Panc1 (cell line): Measurements from ENCODE around the gene MAGOH. TPM values are rescaled to one million over a fixed set of nuclear protein-coding genes. Genes with fewer than 3 reads are reported as not detected.

Experiments
- ATAC-seq: fragments of 200-7000 bp; cut with Tn5 transposase; 2 replicates; pipeline ENCODE4 v1.9.1; 2020; ENCODE audit warnings: mild to moderate bottlenecking, moderate library complexity
- BruUV-seq: library from RNA; stranded (reverse); fragments of 400-500 nt; replicated peaks from 2 replicates; lab custom pipeline; 2021; lab: Mats Ljungman, UMichigan
- CTCF ChIA-PET: fragments of 300-600 bp; sonication (Branson Sonifier 250); formaldehyde crosslinking; loops from one replicate; lab custom pipeline; 2022; ENCODE audit warnings: antibody characterized with exemption; lab: Charles Lee
- POLR2A ChIA-PET: fragments of 300-600 bp; sonication (Branson Sonifier 250); formaldehyde crosslinking; loops from one replicate; lab custom pipeline; 2022; ENCODE audit warnings: antibody characterized with exemption; lab: Charles Lee
- DNase-seq: peaks from one replicate; pipeline ENCODE4 v3.0.0-alpha.2; 2010; ENCODE audit warnings: low read depth, low spot score
- H3K27ac ChIP-seq: 2 replicates; pipeline ENCODE4 v1.5.1; 2011; ENCODE audit warnings: mild to moderate bottlenecking, low read length, inconsistent platforms
- H3K27me3 ChIP-seq: fragments of 200-500 bp; sonication (Bioruptor generic); 2 replicates; pipeline ENCODE4 v1.6.0; 2014; ENCODE audit warnings: low read length, inconsistent platforms; ENCODE audit not compliant: control insufficient read depth, insufficient read depth
- H3K36me3 ChIP-seq: fragments of 200-500 bp; sonication (Bioruptor generic); 2 replicates; pipeline ENCODE4 v1.5.1; 2014; ENCODE audit warnings: inconsistent platforms, mild to moderate bottlenecking, low read length, moderate library complexity; ENCODE audit not compliant: control insufficient read depth, insufficient read depth
- H3K4me1 ChIP-seq: 2 replicates; pipeline ENCODE4 v1.5.1; 2011; ENCODE audit warnings: inconsistent platforms, mild to moderate bottlenecking, low read length, moderate library complexity; ENCODE audit not compliant: control insufficient read depth, insufficient read depth
- H3K4me3 ChIP-seq, 2 experiments: 2 replicates each; pipeline ENCODE4 v1.5.1; 2011 to 2012; ENCODE audit warnings: low read depth in 2 of 2, low read length in 2 of 2, mild to moderate bottlenecking in 2 of 2, inconsistent platforms in 1 of 2, moderate library complexity in 1 of 2
- H3K9me3 ChIP-seq: fragments of 200-500 bp; sonication (Bioruptor generic); 2 replicates; pipeline ENCODE4 v1.5.1; 2014; ENCODE audit warnings: low read depth, mild to moderate bottlenecking, inconsistent platforms, low read length, moderate library complexity; ENCODE audit not compliant: control insufficient read depth, insufficient read depth
- POLR2AphosphoS5 ChIP-seq: IDR thresholded peaks from 2 replicates; pipeline ENCODE4 v1.6.1; 2012; ENCODE audit warnings: mild to moderate bottlenecking, low read depth, low read length, moderate library complexity
- SIN3A ChIP-seq: IDR thresholded peaks from 2 replicates; pipeline ENCODE4 v1.6.1; 2012; ENCODE audit warnings: low read depth, mild to moderate bottlenecking, low read length, moderate library complexity, borderline replicate concordance; ENCODE audit not compliant: insufficient read depth
- TCF7L2 ChIP-seq: IDR thresholded peaks from 2 replicates; pipeline ENCODE4 v1.6.1; 2011; ENCODE audit warnings: mild to moderate bottlenecking, low read depth, low read length, inconsistent platforms
- in situ Hi-C: cut with HindIII; loops from 2 replicates; pipeline ENCODE4 v1.10.0; 2016; ENCODE audit warnings: low sequenced_read_pairs, low pct_unique_long_range_greater_than_20kb
- intact Hi-C: fragments of 100-400 bp; cut with micrococcal nuclease; formaldehyde crosslinking; loops from one replicate; pipeline ENCODE4 v1.10.0; 2022; ENCODE audit not compliant: unreplicated experiment
- total RNA-seq: library from RNA; stranded (reverse); gene quantifications from one replicate; pipeline ENCODE4 v1.2.1, GENCODE V29; 2021; ENCODE audit not compliant: unreplicated experiment
- TF ChIP-seq, protein P1 (sequence below), 2 experiments: IDR thresholded peaks; 2 replicates each; pipeline ENCODE4 v1.6.1; 2011 to 2012; ENCODE audit warnings: low read depth in 2 of 2, control low read depth in 1 of 2, low read length in 1 of 2, mild to moderate bottlenecking in 1 of 2, moderate library complexity in 1 of 2; ENCODE audit not compliant: insufficient read depth in 1 of 2
- TF ChIP-seq, protein P2 (sequence below): fragments of 450-650 bp; IDR thresholded peaks from 2 replicates; pipeline ENCODE4 v1.5.1; 2017; ENCODE audit warnings: mild to moderate bottlenecking

The MAGOH gene
- total RNA-seq, 1 experiment from 2014 or later, result 63.8 TPM

DNA sequence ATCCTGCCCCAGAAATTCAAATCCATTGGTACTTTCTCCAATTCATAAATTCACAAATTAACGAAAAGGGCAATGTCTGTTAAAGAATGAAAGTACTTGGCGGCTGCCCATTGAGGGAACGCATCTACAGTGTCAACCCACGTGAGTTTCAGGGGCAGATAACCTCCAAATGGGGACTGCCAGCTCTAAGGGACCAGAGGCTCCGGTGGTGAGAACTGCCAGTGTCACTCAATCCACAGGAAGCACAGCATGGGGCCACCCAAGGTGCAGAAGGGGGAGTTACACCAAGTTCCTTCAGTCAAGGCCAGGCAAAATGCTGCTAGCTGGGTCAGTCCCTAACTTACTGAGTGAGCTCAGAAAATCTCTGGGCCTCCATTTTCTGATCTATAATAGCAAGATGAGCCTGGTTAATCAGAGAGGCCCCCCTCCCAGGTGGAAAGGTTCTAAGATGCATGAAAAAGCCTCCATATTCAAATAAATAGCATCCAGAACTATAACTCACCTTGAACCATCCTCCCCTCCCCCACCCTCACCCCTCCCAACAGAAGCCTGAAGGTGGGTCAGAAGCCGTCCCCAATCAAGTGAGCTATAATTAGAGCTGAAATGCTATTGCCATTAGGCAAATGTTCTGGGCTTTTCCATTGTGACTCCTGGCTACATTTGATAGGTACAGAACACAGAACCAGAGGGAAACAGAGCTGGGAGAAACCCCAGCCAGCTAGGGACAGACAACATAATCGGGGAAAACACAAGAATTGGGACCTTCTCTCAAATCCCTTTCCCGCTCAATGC is 47.8 kb upstream of the MAGOH start:
- no peaks in the 10 kb centered on the region for H3K9me3 ChIP-seq
- ChIA-PET POLR2A (no interaction called here), CTCF (no interaction called here)
- H3K36me3 ChIP-seq, result no peaks in the 10 kb centered on the region
- H3K27me3 ChIP-seq, result no peaks in the 10 kb centered on the region
- ATAC-seq (no peak), DNase-seq (no peak)
- TF ChIP-seq, protein P1, sequence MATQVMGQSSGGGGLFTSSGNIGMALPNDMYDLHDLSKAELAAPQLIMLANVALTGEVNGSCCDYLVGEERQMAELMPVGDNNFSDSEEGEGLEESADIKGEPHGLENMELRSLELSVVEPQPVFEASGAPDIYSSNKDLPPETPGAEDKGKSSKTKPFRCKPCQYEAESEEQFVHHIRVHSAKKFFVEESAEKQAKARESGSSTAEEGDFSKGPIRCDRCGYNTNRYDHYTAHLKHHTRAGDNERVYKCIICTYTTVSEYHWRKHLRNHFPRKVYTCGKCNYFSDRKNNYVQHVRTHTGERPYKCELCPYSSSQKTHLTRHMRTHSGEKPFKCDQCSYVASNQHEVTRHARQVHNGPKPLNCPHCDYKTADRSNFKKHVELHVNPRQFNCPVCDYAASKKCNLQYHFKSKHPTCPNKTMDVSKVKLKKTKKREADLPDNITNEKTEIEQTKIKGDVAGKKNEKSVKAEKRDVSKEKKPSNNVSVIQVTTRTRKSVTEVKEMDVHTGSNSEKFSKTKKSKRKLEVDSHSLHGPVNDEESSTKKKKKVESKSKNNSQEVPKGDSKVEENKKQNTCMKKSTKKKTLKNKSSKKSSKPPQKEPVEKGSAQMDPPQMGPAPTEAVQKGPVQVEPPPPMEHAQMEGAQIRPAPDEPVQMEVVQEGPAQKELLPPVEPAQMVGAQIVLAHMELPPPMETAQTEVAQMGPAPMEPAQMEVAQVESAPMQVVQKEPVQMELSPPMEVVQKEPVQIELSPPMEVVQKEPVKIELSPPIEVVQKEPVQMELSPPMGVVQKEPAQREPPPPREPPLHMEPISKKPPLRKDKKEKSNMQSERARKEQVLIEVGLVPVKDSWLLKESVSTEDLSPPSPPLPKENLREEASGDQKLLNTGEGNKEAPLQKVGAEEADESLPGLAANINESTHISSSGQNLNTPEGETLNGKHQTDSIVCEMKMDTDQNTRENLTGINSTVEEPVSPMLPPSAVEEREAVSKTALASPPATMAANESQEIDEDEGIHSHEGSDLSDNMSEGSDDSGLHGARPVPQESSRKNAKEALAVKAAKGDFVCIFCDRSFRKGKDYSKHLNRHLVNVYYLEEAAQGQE (IDR thresholded peaks at IDR 0.05; ENCODE audit: insufficient read depth in 1 of 2, low read depth in 2 of 2, low read length in 1 of 2), result no peak
- no peak for TF ChIP-seq SIN3A
- TF ChIP-seq TCF7L2, result no peak
- no peak for TF ChIP-seq POLR2AphosphoS5
- TF ChIP-seq, protein P2, sequence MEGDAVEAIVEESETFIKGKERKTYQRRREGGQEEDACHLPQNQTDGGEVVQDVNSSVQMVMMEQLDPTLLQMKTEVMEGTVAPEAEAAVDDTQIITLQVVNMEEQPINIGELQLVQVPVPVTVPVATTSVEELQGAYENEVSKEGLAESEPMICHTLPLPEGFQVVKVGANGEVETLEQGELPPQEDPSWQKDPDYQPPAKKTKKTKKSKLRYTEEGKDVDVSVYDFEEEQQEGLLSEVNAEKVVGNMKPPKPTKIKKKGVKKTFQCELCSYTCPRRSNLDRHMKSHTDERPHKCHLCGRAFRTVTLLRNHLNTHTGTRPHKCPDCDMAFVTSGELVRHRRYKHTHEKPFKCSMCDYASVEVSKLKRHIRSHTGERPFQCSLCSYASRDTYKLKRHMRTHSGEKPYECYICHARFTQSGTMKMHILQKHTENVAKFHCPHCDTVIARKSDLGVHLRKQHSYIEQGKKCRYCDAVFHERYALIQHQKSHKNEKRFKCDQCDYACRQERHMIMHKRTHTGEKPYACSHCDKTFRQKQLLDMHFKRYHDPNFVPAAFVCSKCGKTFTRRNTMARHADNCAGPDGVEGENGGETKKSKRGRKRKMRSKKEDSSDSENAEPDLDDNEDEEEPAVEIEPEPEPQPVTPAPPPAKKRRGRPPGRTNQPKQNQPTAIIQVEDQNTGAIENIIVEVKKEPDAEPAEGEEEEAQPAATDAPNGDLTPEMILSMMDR, result no peak
- no TSS peak for BruUV-seq
- H3K4me3 ChIP-seq, result no peak overlapping the region
- in situ Hi-C loops, result no loop called here
- intact Hi-C loops, result no loop called here
- no peaks in the 10 kb centered on the region for H3K4me1 ChIP-seq
- H3K27ac ChIP-seq, result no peak overlapping the region

DNA sequence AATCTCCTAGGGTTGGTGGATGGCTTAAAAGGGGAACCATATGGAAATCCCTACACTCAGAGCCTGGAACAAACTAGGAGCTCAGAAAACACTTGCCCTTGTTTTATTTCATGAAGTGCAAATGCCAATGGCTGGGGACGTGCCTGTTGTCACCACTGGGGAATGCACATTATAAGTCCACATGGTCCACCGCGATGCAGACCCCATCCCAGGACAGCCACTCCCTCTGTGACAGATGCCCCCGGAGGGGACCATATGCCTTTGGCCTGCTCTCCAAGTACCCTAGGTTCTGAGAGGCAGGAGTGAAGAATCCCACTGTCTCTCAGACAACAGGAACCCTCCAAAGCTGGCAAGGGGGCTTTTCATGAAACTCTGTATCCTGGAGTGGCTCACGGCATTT is 47.2 kb upstream of the MAGOH start:
- Histone ChIP-seq H3K4me3 (no peak overlapping the region), H3K9me3 (no peaks in the 10 kb centered on the region), H3K27me3 (no peaks in the 10 kb centered on the region), H3K4me1 (no peaks in the 10 kb centered on the region), H3K36me3 (no peaks in the 10 kb centered on the region), H3K27ac (no peak overlapping the region)
- in situ Hi-C loops, result no loop called here
- DNase-seq (no peak), ATAC-seq (no peak)
- no TSS peak for BruUV-seq
- intact Hi-C loops, result no loop called here
- CTCF ChIA-PET, result no interaction called here
- no peak for TF ChIP-seq POLR2AphosphoS5
- TF ChIP-seq, protein P1 (IDR thresholded peaks at IDR 0.05; ENCODE audit: insufficient read depth in 1 of 2, low read depth in 2 of 2, low read length in 1 of 2), result no peak
- no peak for TF ChIP-seq TCF7L2
- no peak for TF ChIP-seq SIN3A
- TF ChIP-seq, protein P2, result no peak
- POLR2A ChIA-PET, result no interaction called here
